ENCODE results near the gene TNNT1.

DNA sequence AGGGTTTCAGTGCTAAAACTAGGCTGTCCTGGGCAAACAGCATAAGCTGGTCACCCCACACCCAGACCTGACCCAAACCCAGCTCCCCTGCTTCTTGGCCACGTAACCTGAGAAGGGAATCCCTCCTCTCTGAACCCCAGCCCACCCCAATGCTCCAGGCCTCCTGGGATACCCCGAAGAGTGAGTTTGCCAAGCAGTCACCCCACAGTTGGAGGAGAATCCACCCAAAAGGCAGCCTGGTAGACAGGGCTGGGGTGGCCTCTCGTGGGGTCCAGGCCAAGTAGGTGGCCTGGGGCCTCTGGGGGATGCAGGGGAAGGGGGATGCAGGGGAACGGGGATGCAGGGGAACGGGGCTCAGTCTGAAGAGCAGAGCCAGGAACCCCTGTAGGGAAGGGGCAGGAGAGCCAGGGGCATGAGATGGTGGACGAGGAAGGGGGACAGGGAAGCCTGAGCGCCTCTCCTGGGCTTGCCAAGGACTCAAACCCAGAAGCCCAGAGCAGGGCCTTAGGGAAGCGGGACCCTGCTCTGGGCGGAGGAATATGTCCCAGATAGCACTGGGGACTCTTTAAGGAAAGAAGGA, 34.4 kb downstream of the TNNT1 start:
- TF ChIP-seq CTCF (IDR thresholded peaks at IDR 0.05): no peak
- no peak for TF ChIP-seq POLR2A (IDR thresholded peaks at IDR 0.05)
